Hepatocyte (in vitro differentiated cells): ENCODE data around the gene HIVEP2. TPM values are rescaled to one million over a fixed set of nuclear protein-coding genes. Genes with fewer than 3 reads are reported as not detected.
"Not testable (repeated sequence)": the region's sequence is repeated elsewhere in the genome, so short reads cannot be mapped to it uniquely, and the experiment has no call there.

Source experiments
- DNase-seq: peaks from one replicate; pipeline ENCODE4 v3.0.0-alpha.2; 2016; ENCODE audit warnings: low spot score
- H2AFZ ChIP-seq: fragments of 200-600 bp; sonication (generic); 2 replicates; pipeline ENCODE4 v1.6.0; 2016; ENCODE audit warnings: antibody characterized with exemption, mild to moderate bottlenecking
- H3K27ac ChIP-seq: fragments of 200-600 bp; sonication (generic); 2 replicates; pipeline ENCODE4 v1.5.1; 2016; ENCODE audit warnings: mild to moderate bottlenecking
- H3K27me3 ChIP-seq: fragments of 200-600 bp; sonication (generic); 2 replicates; pipeline ENCODE4 v1.6.1; 2016
- H3K36me3 ChIP-seq: fragments of 200-600 bp; sonication (generic); replicated peaks from 2 replicates; pipeline ENCODE4 v1.5.1; 2016; ENCODE audit warnings: low read depth; ENCODE audit not compliant: insufficient read depth
- H3K4me1 ChIP-seq: fragments of 200-600 bp; sonication (generic); 2 replicates; pipeline ENCODE4 v1.5.1; 2016; ENCODE audit warnings: mild to moderate bottlenecking, moderate library complexity; ENCODE audit not compliant: insufficient read depth
- H3K4me2 ChIP-seq: fragments of 200-600 bp; sonication (generic); 2 replicates; pipeline ENCODE4 v1.6.0; 2016
- H3K4me3 ChIP-seq: fragments of 200-600 bp; sonication (generic); 2 replicates; pipeline ENCODE4 v1.5.1; 2016; ENCODE audit warnings: mild to moderate bottlenecking
- H3K79me2 ChIP-seq: fragments of 200-600 bp; sonication (generic); 2 replicates; pipeline ENCODE4 v1.6.0; 2017; ENCODE audit warnings: mild to moderate bottlenecking
- H3K9me2 ChIP-seq: fragments of 200-600 bp; sonication (generic); replicated peaks from 2 replicates; pipeline ENCODE4 v1.6.0; 2017; ENCODE audit warnings: mild to moderate bottlenecking; ENCODE audit not compliant: insufficient read depth
- H3K9me3 ChIP-seq: fragments of 200-600 bp; sonication (generic); 2 replicates; pipeline ENCODE4 v1.5.1; 2016; ENCODE audit warnings: low read depth, mild to moderate bottlenecking
- H4K20me1 ChIP-seq: fragments of 200-600 bp; sonication (generic); 2 replicates; pipeline ENCODE4 v1.6.0; 2016; ENCODE audit warnings: mild to moderate bottlenecking; ENCODE audit not compliant: insufficient read depth, poor library complexity, severe bottlenecking
- EZH2 ChIP-seq: fragments of 200-600 bp; sonication (generic); IDR thresholded peaks from 2 replicates; pipeline ENCODE4 v1.6.1; 2016; ENCODE audit warnings: antibody characterized with exemption, mild to moderate bottlenecking, borderline replicate concordance
- EZH2phosphoT487 ChIP-seq: fragments of 200-600 bp; sonication (generic); IDR thresholded peaks from one replicate; pipeline ENCODE4 v1.6.1; 2018; ENCODE audit warnings: antibody characterized with exemption, mild to moderate bottlenecking, low read depth, moderate library complexity; ENCODE audit not compliant: unreplicated experiment, severe bottlenecking
- WGBS: methylation state at CpG from one replicate; pipeline ENCODE4 v1.1.6; 2016; ENCODE audit warnings: low lambda C conversion rate; ENCODE audit errors: missing lambda C conversion rate; 5-methylcytosine and 5-hydroxymethylcytosine counted together
- polyA plus RNA-seq: library from polyadenylated mRNA; unstranded; fragments of >200 nt; fragmentation: Nextera tagmentation; extraction: Ambion mirVana; gene quantifications from 2 replicates; pipeline ENCODE4 v1.2.1, GENCODE V29; 2016
- total RNA-seq: library from RNA; depleted of rRNA; stranded (reverse); fragments of >200 nt; gene quantifications from 2 replicates; pipeline ENCODE4 v1.2.3, GENCODE V29; 2014
- TF ChIP-seq, protein P1 (sequence below): fragments of 200-600 bp; sonication (generic); IDR thresholded peaks from 2 replicates; pipeline ENCODE4 v1.5.1; 2016; ENCODE audit warnings: antibody characterized with exemption, mild to moderate bottlenecking; ENCODE audit not compliant: poor library complexity

HIVEP2 gene
- total and polyA plus RNA-seq, 2 experiments from 2014 or later: 3.3 to 9.4 TPM

DNA sequence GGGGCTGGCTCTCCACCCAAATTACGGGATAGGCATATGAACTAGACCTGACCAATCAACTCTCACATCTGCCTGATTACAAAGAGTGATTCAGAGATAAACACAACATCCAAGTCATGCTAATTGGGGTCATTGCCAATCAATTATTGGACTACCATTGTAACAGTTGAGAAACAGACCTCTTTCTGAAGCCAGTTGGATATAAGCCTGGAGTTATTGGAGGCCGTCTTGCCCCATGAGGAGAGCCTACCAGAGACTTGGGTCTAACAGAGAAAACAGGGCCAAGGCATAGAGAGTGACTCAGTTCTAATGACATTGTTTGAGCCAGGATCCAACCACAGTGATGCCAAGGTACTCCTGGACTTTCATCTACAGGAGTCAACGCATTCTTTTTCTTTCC is 39.4 kb upstream of the HIVEP2 start:
- H3K27me3 ChIP-seq: no peaks in the 10 kb centered on the region

DNA sequence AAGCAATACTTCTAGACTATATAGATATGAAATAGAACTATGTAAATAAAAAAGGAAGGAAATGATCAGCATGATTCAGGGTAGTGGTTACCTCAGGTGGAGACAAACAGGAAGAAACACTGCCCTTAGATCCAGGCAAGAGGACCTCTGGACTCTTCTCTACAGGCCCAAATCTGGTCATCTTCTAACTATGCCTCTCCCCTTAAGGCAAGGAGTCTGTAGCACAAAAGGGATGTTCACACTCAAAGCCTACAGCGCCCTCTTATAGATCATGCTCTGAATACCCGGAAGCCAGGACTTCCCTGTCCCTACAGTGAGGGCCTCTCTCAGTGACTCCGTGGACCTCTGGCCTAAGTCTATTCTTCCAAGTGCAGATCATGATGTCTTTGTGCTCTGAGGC is 30.4 kb upstream of the HIVEP2 start:
- DNase-seq: no peak
- H3K4me1 ChIP-seq: no peaks in the 10 kb centered on the region
- H3K9me3 ChIP-seq: no peaks in the 10 kb centered on the region
- H3K9me2 ChIP-seq: no peaks in the 10 kb centered on the region
- WGBS: 89% methylated on average over 3 of the region's 3 CpGs
- no peak overlapping the region for H3K4me2 ChIP-seq
- H3K27ac ChIP-seq: no peak overlapping the region
- H3K79me2 ChIP-seq: no peaks in the 10 kb centered on the region
- no peaks in the 10 kb centered on the region for H3K36me3 ChIP-seq
- H3K4me3 ChIP-seq: no peak overlapping the region
- H4K20me1 ChIP-seq: no peaks in the 10 kb centered on the region
- no peak for TF ChIP-seq EZH2phosphoT487
- TF ChIP-seq EZH2: no peak
- TF ChIP-seq, protein P1, sequence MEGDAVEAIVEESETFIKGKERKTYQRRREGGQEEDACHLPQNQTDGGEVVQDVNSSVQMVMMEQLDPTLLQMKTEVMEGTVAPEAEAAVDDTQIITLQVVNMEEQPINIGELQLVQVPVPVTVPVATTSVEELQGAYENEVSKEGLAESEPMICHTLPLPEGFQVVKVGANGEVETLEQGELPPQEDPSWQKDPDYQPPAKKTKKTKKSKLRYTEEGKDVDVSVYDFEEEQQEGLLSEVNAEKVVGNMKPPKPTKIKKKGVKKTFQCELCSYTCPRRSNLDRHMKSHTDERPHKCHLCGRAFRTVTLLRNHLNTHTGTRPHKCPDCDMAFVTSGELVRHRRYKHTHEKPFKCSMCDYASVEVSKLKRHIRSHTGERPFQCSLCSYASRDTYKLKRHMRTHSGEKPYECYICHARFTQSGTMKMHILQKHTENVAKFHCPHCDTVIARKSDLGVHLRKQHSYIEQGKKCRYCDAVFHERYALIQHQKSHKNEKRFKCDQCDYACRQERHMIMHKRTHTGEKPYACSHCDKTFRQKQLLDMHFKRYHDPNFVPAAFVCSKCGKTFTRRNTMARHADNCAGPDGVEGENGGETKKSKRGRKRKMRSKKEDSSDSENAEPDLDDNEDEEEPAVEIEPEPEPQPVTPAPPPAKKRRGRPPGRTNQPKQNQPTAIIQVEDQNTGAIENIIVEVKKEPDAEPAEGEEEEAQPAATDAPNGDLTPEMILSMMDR: no peak
- no peak overlapping the region for H2AFZ ChIP-seq
- no peaks in the 10 kb centered on the region for H3K27me3 ChIP-seq

More for the DNA sequence above, 39.4 kb upstream of the HIVEP2 start:
- Histone ChIP-seq H3K36me3 (no peaks in the 10 kb centered on the region), H3K9me3 (no peaks in the 10 kb centered on the region), H3K27ac (no peak overlapping the region), H3K79me2 (no peaks in the 10 kb centered on the region), H2AFZ (no peak overlapping the region), H4K20me1 (no peaks in the 10 kb centered on the region), H3K4me3 (no peak overlapping the region), H3K4me1 (no peaks in the 10 kb centered on the region), H3K4me2 (no peak overlapping the region), H3K9me2 (no peaks in the 10 kb centered on the region)
- no peak for TF ChIP-seq EZH2
- TF ChIP-seq EZH2phosphoT487: no peak
- TF ChIP-seq, protein P1: no peak
- WGBS: 94% methylated on average over 3 of the region's 3 CpGs
- DNase-seq: no peak

DNA sequence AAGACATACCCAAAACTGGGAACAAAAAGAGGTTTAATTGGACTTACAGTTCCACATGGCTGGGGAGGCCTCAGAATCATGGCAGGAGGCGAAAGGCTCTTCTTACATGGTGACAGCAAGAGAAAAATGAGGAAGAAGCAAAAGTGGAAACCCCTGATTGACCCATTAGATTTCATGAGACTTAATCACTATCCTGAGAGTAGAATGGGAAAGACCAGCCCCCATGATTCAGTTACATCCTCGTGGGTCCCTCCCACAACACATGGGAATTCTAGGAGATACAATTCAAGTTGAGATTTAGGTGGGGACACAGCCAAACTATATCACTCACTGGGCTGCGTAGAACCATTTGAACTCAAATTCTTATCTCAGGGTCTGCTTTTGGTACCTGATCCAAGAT is 26.0 kb upstream of the HIVEP2 start:
- not testable (repeated sequence) for H3K4me3 ChIP-seq, H3K79me2 ChIP-seq, H3K4me2 ChIP-seq, H3K36me3 ChIP-seq, H3K4me1 ChIP-seq, DNase-seq, H3K9me3 ChIP-seq, H2AFZ ChIP-seq, H4K20me1 ChIP-seq, H3K9me2 ChIP-seq, H3K27me3 ChIP-seq, H3K27ac ChIP-seq
- WGBS: 85% methylated on average over 3 of the region's 3 CpGs

DNA sequence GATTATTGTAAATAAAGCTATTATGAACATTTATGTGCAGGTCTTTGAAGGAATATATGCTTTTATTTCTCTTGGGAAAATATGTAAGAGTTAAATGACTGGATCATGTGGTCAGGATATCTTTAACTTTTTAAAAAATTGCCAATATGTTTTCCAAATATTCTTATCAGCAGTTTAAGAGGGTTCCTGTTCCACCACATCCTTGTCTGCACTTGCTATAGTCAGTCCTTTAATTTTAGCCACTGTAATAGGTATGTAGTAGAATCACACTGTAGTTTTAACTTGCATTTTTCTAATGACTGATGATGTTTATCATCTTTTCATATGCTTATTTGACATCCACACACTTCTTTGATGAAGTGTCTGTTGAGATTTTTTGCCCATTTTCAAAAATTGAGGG is 23.6 kb upstream of the HIVEP2 start:
- H3K36me3 ChIP-seq: no peaks in the 10 kb centered on the region
- H3K4me1 ChIP-seq: no peaks in the 10 kb centered on the region
- H2AFZ ChIP-seq: no peak overlapping the region
- H3K9me3 ChIP-seq: no peaks in the 10 kb centered on the region
- H3K4me3 ChIP-seq: no peak overlapping the region
- no peaks in the 10 kb centered on the region for H3K9me2 ChIP-seq
- H3K27ac ChIP-seq: no peak overlapping the region
- H3K27me3 ChIP-seq: no peaks in the 10 kb centered on the region
- TF ChIP-seq EZH2 (no peak), EZH2phosphoT487 (no peak)
- TF ChIP-seq, protein P1: no peak
- no peak overlapping the region for H3K4me2 ChIP-seq
- no peaks in the 10 kb centered on the region for H4K20me1 ChIP-seq
- no peaks in the 10 kb centered on the region for H3K79me2 ChIP-seq
- no peak for DNase-seq
